Measurements from ENCODE around the gene AFF2. TPM values are rescaled to one million over a fixed set of nuclear protein-coding genes. Genes with fewer than 3 reads are reported as not detected.

AFF2 gene
- total and polyA plus RNA-seq, 12 donors = 0.07 to 17.9 (median 1.7) TPM

DNA sequence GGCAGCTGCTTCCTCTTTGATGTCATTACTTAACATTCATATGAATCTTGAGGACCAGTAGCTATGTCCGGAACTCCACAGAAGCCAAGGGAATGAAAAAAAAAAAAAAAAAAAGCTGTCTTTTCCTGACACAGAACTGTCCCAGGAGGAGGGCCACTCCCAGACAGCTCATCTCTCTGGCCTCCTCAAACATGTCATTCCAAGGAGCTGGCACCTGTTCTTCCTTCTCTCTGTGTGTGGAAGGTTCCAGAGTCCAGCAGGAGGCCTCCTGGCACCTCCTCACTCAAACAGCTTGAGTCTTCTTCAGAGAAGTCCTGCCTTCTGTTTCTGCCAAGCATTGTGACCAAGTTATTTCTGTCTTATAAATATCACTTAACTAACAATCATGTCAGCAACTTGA is 458.5 kb downstream of the AFF2 start:
- Histone ChIP-seq H3K4me3 (no peak overlapping the region), H3K36me3 (replicated peaks in 1 of 2) (no peaks in the 10 kb centered on the region), H3K4me1 (replicated peaks in 1 of 2) (no peaks in the 10 kb centered on the region), H3K27me3 (no peaks in the 10 kb centered on the region), H3K27ac (no peak overlapping the region), H3K9me3 (replicated peaks in 1 of 3) (no peaks in the 10 kb centered on the region)
- intact Hi-C loops (cut with DNase I) = no loop called here
- WGBS, 4 donors = 44 to 81% (median 64%) methylated on average over 1 of the region's 1 CpG
- no peak for TF ChIP-seq POLR2A (IDR thresholded peaks at IDR 0.05)
- TF ChIP-seq, protein P1, sequence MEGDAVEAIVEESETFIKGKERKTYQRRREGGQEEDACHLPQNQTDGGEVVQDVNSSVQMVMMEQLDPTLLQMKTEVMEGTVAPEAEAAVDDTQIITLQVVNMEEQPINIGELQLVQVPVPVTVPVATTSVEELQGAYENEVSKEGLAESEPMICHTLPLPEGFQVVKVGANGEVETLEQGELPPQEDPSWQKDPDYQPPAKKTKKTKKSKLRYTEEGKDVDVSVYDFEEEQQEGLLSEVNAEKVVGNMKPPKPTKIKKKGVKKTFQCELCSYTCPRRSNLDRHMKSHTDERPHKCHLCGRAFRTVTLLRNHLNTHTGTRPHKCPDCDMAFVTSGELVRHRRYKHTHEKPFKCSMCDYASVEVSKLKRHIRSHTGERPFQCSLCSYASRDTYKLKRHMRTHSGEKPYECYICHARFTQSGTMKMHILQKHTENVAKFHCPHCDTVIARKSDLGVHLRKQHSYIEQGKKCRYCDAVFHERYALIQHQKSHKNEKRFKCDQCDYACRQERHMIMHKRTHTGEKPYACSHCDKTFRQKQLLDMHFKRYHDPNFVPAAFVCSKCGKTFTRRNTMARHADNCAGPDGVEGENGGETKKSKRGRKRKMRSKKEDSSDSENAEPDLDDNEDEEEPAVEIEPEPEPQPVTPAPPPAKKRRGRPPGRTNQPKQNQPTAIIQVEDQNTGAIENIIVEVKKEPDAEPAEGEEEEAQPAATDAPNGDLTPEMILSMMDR (IDR thresholded peaks at IDR 0.05) = no peak
- no peak for DNase-seq

DNA sequence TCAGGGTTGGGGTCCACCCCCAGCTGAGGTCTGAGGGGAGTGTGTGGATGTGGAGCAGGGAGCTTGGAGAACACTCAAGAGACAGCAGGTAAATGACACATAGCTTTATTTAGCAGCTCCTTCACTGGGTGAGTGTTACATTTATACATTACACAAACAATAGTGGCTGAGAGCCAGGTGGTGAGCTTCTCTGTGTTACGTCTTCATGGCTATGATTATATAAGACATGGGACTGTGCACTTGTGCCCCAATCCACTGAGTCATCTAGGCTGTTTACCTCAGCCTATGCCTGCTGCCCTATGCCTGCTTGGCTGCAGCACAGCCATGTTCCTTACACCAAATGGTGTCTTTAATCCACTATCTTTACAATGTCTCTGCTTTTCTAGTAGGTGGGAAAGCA is 459.6 kb downstream of the AFF2 start:
- intact Hi-C loops (cut with DNase I) = no loop called here
- Histone ChIP-seq H3K27ac (no peak overlapping the region), H3K36me3 (replicated peaks in 1 of 2) (no peaks in the 10 kb centered on the region), H3K9me3 (replicated peaks in 1 of 3) (no peaks in the 10 kb centered on the region), H3K27me3 (no peaks in the 10 kb centered on the region), H3K4me1 (replicated peaks in 1 of 2) (no peaks in the 10 kb centered on the region), H3K4me3 (no peak overlapping the region)
- TF ChIP-seq POLR2A (IDR thresholded peaks at IDR 0.05) = no peak
- TF ChIP-seq, protein P1 (IDR thresholded peaks at IDR 0.05) = no peak
- DNase-seq = no peak
- 43 to 50% (median 50%) methylated on average over 1 of the region's 1 CpG; no CpG with 5 or more reads in 1 of the 4 donors for WGBS, 4 donors

DNA sequence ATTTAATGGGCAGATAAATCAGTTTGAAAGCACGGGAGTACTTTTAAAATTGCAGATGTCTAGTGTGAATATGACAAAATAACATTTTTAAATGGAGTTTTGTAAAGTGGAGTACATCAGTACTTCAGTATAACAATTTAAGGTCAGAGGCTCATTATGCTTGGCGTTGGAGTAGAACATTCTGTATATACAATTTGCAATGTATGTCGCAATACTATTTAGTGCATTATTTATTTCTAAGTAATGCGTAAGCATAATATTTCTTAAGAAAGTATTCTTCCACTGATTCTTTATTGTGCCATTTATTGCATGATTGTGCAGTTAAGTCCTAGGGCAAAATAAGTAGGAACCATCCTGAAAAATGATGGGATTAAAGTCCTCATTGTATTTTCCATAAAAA is 461.6 kb downstream of the AFF2 start:
- Histone ChIP-seq H3K27ac (no peak overlapping the region), H3K36me3 (replicated peaks in 1 of 2) (no peaks in the 10 kb centered on the region), H3K9me3 (replicated peaks in 1 of 3) (no peaks in the 10 kb centered on the region), H3K27me3 (no peaks in the 10 kb centered on the region), H3K4me3 (no peak overlapping the region), H3K4me1 (replicated peaks in 1 of 2) (no peaks in the 10 kb centered on the region)
- 77 to 87% (median 81%) methylated on average over 4 of the region's 4 CpGs for WGBS, 4 donors
- intact Hi-C loops (cut with DNase I) = no loop called here
- no peak for TF ChIP-seq POLR2A (IDR thresholded peaks at IDR 0.05)
- TF ChIP-seq, protein P1 (IDR thresholded peaks at IDR 0.05) = no peak
- no peak for DNase-seq

DNA sequence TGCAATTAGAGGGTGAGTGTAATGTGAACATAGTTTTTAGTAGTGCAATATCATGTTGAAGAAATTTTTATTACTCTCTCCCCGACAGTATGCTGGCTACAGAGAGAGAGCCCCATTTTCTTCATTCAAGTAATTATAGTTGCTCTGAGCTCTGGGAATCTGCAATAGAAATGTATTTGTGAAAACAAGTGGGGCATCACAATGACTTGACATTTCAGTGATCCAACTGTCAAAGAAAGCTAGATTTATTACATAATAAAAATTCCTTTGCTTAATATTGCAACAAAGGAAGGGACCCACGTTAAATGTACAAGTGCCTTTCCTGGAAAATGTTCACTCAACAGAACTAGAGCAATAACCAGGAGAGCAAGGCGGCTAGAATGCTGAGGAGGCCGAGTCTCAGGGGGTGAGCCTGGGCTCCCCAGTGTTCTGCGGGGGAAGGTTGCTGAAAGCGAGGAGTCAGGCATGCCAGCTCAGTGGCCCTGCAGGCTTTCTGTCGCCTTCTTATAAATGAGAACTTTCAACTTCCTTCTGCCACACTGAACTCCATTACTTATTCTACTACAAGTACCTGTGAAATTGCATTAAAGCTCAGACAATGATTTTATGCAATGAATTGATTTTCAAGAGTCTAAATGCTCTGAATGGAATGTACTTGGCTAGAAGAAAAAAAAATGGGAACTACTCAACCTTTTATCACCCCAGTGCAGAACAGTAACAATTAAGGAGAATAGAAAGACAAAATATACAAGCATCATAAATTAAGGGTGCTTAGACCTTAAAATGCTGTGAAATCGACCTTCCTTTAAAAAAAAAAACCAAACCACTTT is 476.4 kb downstream of the AFF2 start:
- no peak overlapping the region for H3K4me3 ChIP-seq
- intact Hi-C loops (cut with DNase I) = no loop called here
- no peaks in the 10 kb centered on the region for H3K27me3 ChIP-seq
- H3K36me3 ChIP-seq (replicated peaks in 1 of 2) = no peaks in the 10 kb centered on the region
- no peak overlapping the region for H3K27ac ChIP-seq
- DNase-seq = no peak
- no peaks in the 10 kb centered on the region for H3K4me1 ChIP-seq (replicated peaks in 1 of 2)
- no peak for TF ChIP-seq POLR2A (IDR thresholded peaks at IDR 0.05)
- TF ChIP-seq, protein P1 (IDR thresholded peaks at IDR 0.05) = no peak
- WGBS, 4 donors = 54 to 69% (median 57%) methylated on average over 7 to 8 of the region's 8 CpGs
- H3K9me3 ChIP-seq (replicated peaks in 1 of 3) = no peaks in the 10 kb centered on the region
